OCI-LY3 (cell line): Measurements from ENCODE around the gene KIF15.

Source experiments
- H2AFZ ChIP-seq: fragments of 200-600, 300-600 bp; shearing (Covaris generic); 2 replicates; pipeline ENCODE4 v1.6.0; 2014; ENCODE audit warnings: antibody characterized with exemption, low read depth, low read length
- H3K27ac ChIP-seq: fragments of 200-600, 300-600 bp; sonication (generic); 2 replicates; pipeline ENCODE4 v1.5.1; 2014; ENCODE audit warnings: mild to moderate bottlenecking, low read length, moderate library complexity, mixed read lengths
- H3K27me3 ChIP-seq: fragments of 200-600, 300-600 bp; sonication (generic); 2 replicates; pipeline ENCODE4 v1.6.1; 2014; ENCODE audit warnings: low read depth, low read length, mixed read lengths
- H3K36me3 ChIP-seq: fragments of 200-600, 300-600 bp; sonication (generic); replicated peaks from 2 replicates; pipeline ENCODE3; 2014; ENCODE audit warnings: low read depth, low read length, mixed read lengths
- H3K4me1 ChIP-seq: fragments of 300-600, 200-600 bp; sonication (generic); 2 replicates; pipeline ENCODE4 v1.6.1; 2014; ENCODE audit warnings: low read length, mixed read lengths
- H3K4me2 ChIP-seq: fragments of 200-600, 300-600 bp; sonication (generic); 2 replicates; pipeline ENCODE4 v1.6.1; 2014; ENCODE audit warnings: low read length, mixed read lengths
- H3K4me3 ChIP-seq: fragments of 300-600, 200-600 bp; sonication (generic); 2 replicates; pipeline ENCODE4 v1.5.1; 2014; ENCODE audit warnings: antibody characterized with exemption, mild to moderate bottlenecking, low read length, moderate library complexity
- H3K79me2 ChIP-seq: fragments of 300-600, 200-600 bp; shearing (Covaris generic); 2 replicates; pipeline ENCODE4 v1.6.1; 2014; ENCODE audit warnings: mild to moderate bottlenecking, low read length, mixed read lengths
- H3K9ac ChIP-seq: fragments of 300-600, 200-600 bp; shearing (Covaris generic); 2 replicates; pipeline ENCODE4 v1.6.0; 2014; ENCODE audit warnings: mild to moderate bottlenecking, low read length, moderate library complexity
- H3K9me3 ChIP-seq: fragments of 200-600, 300-600 bp; shearing (Covaris generic); 2 replicates; pipeline ENCODE4 v1.6.1; 2014; ENCODE audit warnings: low read length, mixed read lengths; ENCODE audit not compliant: insufficient read depth
- H4K20me1 ChIP-seq: fragments of 200-600, 300-600 bp; sonication (generic); 2 replicates; pipeline ENCODE4 v1.6.1; 2016; ENCODE audit warnings: low read length, mixed read lengths; ENCODE audit not compliant: insufficient read depth
- EZH2phosphoT487 ChIP-seq: fragments of 200-600 bp; shearing (Covaris generic); IDR thresholded peaks from 2 replicates; pipeline ENCODE4 v1.6.1; 2018; ENCODE audit warnings: antibody characterized with exemption, mixed run types, low read depth
- TF ChIP-seq, protein P1 (sequence below): fragments of 200-600, 300-600 bp; sonication (generic); IDR thresholded peaks from 2 replicates; pipeline ENCODE4 v1.5.1; 2014; ENCODE audit warnings: antibody characterized with exemption, low read length, low read depth

KIF15 gene

DNA sequence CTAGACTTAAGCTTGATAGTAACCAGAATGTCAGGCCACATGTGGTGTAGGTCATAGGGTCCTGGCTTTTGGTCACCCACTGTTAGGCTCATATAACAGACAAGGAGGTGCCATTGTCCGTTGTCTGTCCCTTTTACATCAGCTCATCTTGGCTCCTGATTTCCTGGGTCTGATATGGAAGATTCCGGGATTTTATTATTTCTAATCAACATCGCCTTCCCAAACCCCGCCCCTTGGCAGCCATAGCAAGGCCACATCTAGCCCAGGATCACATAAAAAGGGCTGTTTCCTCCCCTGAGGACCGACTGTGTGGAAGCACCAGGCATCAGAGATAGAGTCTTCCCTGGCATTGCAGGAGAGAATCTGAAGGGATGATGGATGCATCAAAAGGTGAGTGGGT, 112.7 kb downstream of the KIF15 start, which contains the start of gene TGM4:
TSS of gene TGM4 (plus strand) at position 301 of the 400 bp plus-strand sequence. CDS start at position 372, 71 bp downstream.
- TF ChIP-seq EZH2phosphoT487, result no peak
- TF ChIP-seq, protein P1, sequence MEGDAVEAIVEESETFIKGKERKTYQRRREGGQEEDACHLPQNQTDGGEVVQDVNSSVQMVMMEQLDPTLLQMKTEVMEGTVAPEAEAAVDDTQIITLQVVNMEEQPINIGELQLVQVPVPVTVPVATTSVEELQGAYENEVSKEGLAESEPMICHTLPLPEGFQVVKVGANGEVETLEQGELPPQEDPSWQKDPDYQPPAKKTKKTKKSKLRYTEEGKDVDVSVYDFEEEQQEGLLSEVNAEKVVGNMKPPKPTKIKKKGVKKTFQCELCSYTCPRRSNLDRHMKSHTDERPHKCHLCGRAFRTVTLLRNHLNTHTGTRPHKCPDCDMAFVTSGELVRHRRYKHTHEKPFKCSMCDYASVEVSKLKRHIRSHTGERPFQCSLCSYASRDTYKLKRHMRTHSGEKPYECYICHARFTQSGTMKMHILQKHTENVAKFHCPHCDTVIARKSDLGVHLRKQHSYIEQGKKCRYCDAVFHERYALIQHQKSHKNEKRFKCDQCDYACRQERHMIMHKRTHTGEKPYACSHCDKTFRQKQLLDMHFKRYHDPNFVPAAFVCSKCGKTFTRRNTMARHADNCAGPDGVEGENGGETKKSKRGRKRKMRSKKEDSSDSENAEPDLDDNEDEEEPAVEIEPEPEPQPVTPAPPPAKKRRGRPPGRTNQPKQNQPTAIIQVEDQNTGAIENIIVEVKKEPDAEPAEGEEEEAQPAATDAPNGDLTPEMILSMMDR, result no peak
- Histone ChIP-seq H3K4me3 (no peak within 1 kb of the TSS), H3K4me1 (no peaks in the 10 kb centered on the region), H2AFZ (no peak within 1 kb of the TSS), H3K27me3 (no peaks in the 10 kb centered on the region), H3K9me3 (no peaks in the 10 kb centered on the region), H3K4me2 (no peak within 1 kb of the TSS), H3K79me2 (no peaks in the 10 kb centered on the region), H3K9ac (no peak within 1 kb of the TSS), H3K36me3 (no peaks in the 10 kb centered on the region), H3K27ac (no peak within 1 kb of the TSS), H4K20me1 (no peaks in the 10 kb centered on the region)

DNA sequence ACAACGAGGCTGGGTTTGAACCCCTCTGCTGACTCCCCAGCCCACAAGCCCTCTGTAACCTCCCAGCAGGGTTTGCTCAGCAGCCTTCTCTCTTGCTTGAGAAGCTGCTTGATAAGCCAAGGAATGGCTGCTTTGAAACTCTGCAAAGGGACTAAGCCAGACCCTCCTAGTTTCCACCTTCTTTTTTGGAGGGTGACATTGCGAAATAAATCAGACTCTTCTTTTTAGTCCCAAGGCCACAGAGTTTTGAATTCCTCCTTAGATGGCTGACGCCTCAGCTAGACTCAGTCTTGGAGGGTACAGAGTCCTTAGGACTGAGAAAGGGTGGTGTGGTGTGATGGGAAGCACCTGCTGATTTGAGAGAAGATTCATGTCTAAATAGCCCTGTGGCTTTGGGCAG, 114.0 kb downstream of the KIF15 start:
- H3K4me2 ChIP-seq, result no peak overlapping the region
- no peaks in the 10 kb centered on the region for H3K36me3 ChIP-seq
- H3K27ac ChIP-seq, result no peak overlapping the region
- no peaks in the 10 kb centered on the region for H4K20me1 ChIP-seq
- H3K9ac ChIP-seq, result no peak overlapping the region
- no peak overlapping the region for H2AFZ ChIP-seq
- TF ChIP-seq, protein P1, result no peak
- no peak for TF ChIP-seq EZH2phosphoT487
- H3K79me2 ChIP-seq, result no peaks in the 10 kb centered on the region
- no peak overlapping the region for H3K4me3 ChIP-seq
- no peaks in the 10 kb centered on the region for H3K27me3 ChIP-seq
- no peaks in the 10 kb centered on the region for H3K4me1 ChIP-seq
- H3K9me3 ChIP-seq, result no peaks in the 10 kb centered on the region

DNA sequence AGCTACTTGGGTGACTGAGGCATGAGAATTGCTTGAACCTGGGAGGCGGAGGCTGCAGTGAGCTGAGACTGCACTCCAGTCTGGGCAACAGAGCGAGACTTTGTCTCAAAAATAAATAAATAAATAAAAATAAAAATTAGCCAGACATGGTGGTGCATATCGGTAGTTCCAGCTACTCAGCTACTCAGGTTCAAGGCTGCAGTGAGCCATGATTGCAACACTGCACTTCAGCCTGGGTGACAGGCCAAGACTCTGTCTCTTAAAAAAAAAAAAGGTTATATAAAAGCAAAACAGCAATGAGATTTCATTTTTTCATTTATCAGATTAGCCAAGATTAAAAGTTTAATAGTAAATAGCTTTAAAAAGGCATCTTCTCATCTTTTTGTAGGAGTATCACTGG, 115.7 kb downstream of the KIF15 start:
- Histone ChIP-seq H3K36me3 (no peaks in the 10 kb centered on the region), H3K9ac (no peak overlapping the region), H3K4me1 (no peaks in the 10 kb centered on the region), H3K4me2 (no peak overlapping the region), H3K27ac (no peak overlapping the region), H3K27me3 (no peaks in the 10 kb centered on the region), H3K79me2 (no peaks in the 10 kb centered on the region), H2AFZ (no peak overlapping the region), H3K4me3 (no peak overlapping the region), H3K9me3 (no peaks in the 10 kb centered on the region), H4K20me1 (no peaks in the 10 kb centered on the region)
- TF ChIP-seq EZH2phosphoT487, result no peak
- TF ChIP-seq, protein P1, result no peak

DNA sequence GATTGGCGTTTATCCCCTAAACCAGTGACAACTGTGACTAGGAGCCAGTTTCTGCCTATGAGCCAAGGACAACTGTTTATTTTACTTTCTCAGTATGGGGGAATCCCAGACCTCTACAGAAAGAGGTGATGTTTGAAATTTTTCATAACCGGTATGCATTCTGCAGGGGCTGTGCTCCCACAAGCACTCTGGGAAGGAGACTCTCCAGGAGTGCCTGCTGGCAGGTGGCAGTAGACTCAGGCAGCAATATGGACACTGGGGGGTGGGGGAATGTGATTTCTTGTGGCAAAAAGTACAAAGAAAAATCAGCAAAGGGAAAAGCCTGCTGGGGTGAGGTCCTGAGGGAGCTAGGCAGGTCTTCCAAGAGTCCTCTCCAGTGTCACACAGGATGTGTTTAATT, 118.7 kb downstream of the KIF15 start:
- Histone ChIP-seq H2AFZ (no peak overlapping the region), H4K20me1 (no peaks in the 10 kb centered on the region), H3K36me3 (no peaks in the 10 kb centered on the region), H3K79me2 (no peaks in the 10 kb centered on the region), H3K9ac (no peak overlapping the region), H3K4me1 (no peaks in the 10 kb centered on the region), H3K27me3 (peaks cover 7% of the 10 kb centered on the region; the same call in 1 of the 2 replicates), H3K4me2 (no peak overlapping the region), H3K27ac (no peak overlapping the region), H3K4me3 (no peak overlapping the region), H3K9me3 (no peaks in the 10 kb centered on the region)
- TF ChIP-seq, protein P1, result no peak
- no peak for TF ChIP-seq EZH2phosphoT487
